COLO668 (cell line): ENCODE results near the gene ZNF410.
"Not testable (repeated sequence)": the region's sequence is repeated elsewhere in the genome, so short reads cannot be mapped to it uniquely, and the experiment has no call there.

Source experiments
- DNase-seq: peaks from one replicate; lab custom pipeline; 2025; ENCODE audit not compliant: unreplicated experiment; lab: John Stamatoyannopoulos, UW

ZNF410 gene

GRCh38 chr14:73887318-73887616 lies 608 bp downstream of the ZNF410 start:
- DNase-seq = no peak

GRCh38 chr14:73887694-73888459 lies 1.2 kb downstream of the ZNF410 start:
- DNase-seq = no peak

GRCh38 chr14:73888460-73888725 lies 1.7 kb downstream of the ZNF410 start:
- DNase-seq = no peak

- no peak for DNase-seq
Observed at GRCh38 chr14:73888971-73889370, 2.3 kb downstream of the ZNF410 start.

- DNase-seq = no peak
Observed at GRCh38 chr14:73889376-73889775, 2.7 kb downstream of the ZNF410 start.

- DNase-seq = not testable (repeated sequence)
Observed at GRCh38 chr14:73894180-73894687, 7.6 kb downstream of the ZNF410 start.

- DNase-seq = no peak
Observed at GRCh38 chr14:73895939-73896338, 9.3 kb downstream of the ZNF410 start.

GRCh38 chr14:73896521-73896920 lies 9.9 kb downstream of the ZNF410 start:
- DNase-seq = no peak

GRCh38 chr14:73903028-73903427 lies 16.4 kb downstream of the ZNF410 start:
- DNase-seq = no peak

- no peak for DNase-seq
Observed at GRCh38 chr14:73909681-73910080, 23.0 kb downstream of the ZNF410 start.

GRCh38 chr14:73913256-73913655 lies 26.6 kb downstream of the ZNF410 start:
- no peak for DNase-seq

- DNase-seq = no peak
Observed at GRCh38 chr14:73916324-73916723, 29.7 kb downstream of the ZNF410 start.

GRCh38 chr14:73919457-73919856 lies 32.8 kb downstream of the ZNF410 start:
- not testable (repeated sequence) for DNase-seq

GRCh38 chr14:73924337-73924736 lies 37.7 kb downstream of the ZNF410 start:
- no peak for DNase-seq

- no peak for DNase-seq
Observed at GRCh38 chr14:73935666-73936065, 49.0 kb downstream of the ZNF410 start.

GRCh38 chr14:73936548-73936947 lies 49.9 kb downstream of the ZNF410 start:
- no peak for DNase-seq

GRCh38 chr14:73937012-73937411 lies 50.4 kb downstream of the ZNF410 start:
- no peak for DNase-seq

GRCh38 chr14:73942180-73942579 lies 55.5 kb downstream of the ZNF410 start:
- no peak for DNase-seq

- no peak for DNase-seq
Observed at GRCh38 chr14:73943083-73943482, 56.4 kb downstream of the ZNF410 start.

GRCh38 chr14:73944432-73945158 lies 57.9 kb downstream of the ZNF410 start:
- no peak for DNase-seq

GRCh38 chr14:73945159-73945670 lies 58.6 kb downstream of the ZNF410 start:
- no peak for DNase-seq
